HepG2 (cell line): ENCODE results near the gene CCT7. TPM values are rescaled to one million over a fixed set of nuclear protein-coding genes. Genes with fewer than 3 reads are reported as not detected.

ENCODE experiments used
- CCAR2 ChIP-seq: fragments of 200-400 bp; formaldehyde crosslinking; optimal IDR thresholded peaks from 2 replicates; pipeline ENCODE3; 2018; ENCODE audit warnings: low read depth, mild to moderate bottlenecking, low read length, moderate library complexity
- HMGA1 ChIP-seq: sonication (generic); formaldehyde crosslinking; conservative IDR thresholded peaks from 2 replicates; pipeline ENCODE4 v1.4.0; 2020; ENCODE audit warnings: missing genetic modification reagents
- HMGXB3 ChIP-seq: sonication (generic); formaldehyde crosslinking; IDR thresholded peaks from 2 replicates; pipeline ENCODE4 v1.4.0; 2020; ENCODE audit warnings: missing genetic modification reagents, borderline replicate concordance
- MTA1 ChIP-seq: sonication (generic); formaldehyde crosslinking; IDR thresholded peaks from 2 replicates; pipeline ENCODE4 v1.4.0; 2020; ENCODE audit warnings: missing genetic modification reagents, mild to moderate bottlenecking, borderline replicate concordance
- NR2F2 ChIP-seq: IDR thresholded peaks from 2 replicates; pipeline ENCODE4 v1.6.1; 2012; ENCODE audit warnings: low read depth, inconsistent platforms, borderline replicate concordance
- POLR2AphosphoS5 ChIP-seq: IDR thresholded peaks from 2 replicates; pipeline ENCODE4 v1.6.1; 2012; ENCODE audit warnings: low read depth, low read length
- SIN3A ChIP-seq: IDR thresholded peaks from 2 replicates; pipeline ENCODE4 v1.6.1; 2011; ENCODE audit warnings: low read depth, mild to moderate bottlenecking, control low read depth, low read length, borderline replicate concordance
- SMAD3 ChIP-seq: sonication (generic); formaldehyde crosslinking; IDR thresholded peaks from 2 replicates; pipeline ENCODE4 v1.4.0; 2020; ENCODE audit warnings: missing genetic modification reagents
- SRSF4 ChIP-seq: fragments of 200-400 bp; formaldehyde crosslinking; IDR thresholded peaks from one replicate; pipeline ENCODE4 v1.6.1; 2018; ENCODE audit warnings: mild to moderate bottlenecking, low read depth, low read length, moderate library complexity; ENCODE audit not compliant: poor library complexity, severe bottlenecking
- TCF7L2 ChIP-seq: IDR thresholded peaks from 2 replicates; pipeline ENCODE4 v1.6.1; 2011; ENCODE audit warnings: mild to moderate bottlenecking, low read depth, low read length, moderate library complexity
- YEATS4 ChIP-seq: sonication (generic); formaldehyde crosslinking; IDR thresholded peaks from 2 replicates; pipeline ENCODE4 v1.4.0; 2020; ENCODE audit warnings: missing genetic modification reagents, borderline replicate concordance
- ZBTB37 ChIP-seq: sonication (generic); formaldehyde crosslinking; IDR thresholded peaks from 2 replicates; pipeline ENCODE4 v1.4.0; 2020; ENCODE audit warnings: mild to moderate bottlenecking, missing genetic modification reagents
- ZNF12 ChIP-seq: sonication (generic); formaldehyde crosslinking; IDR thresholded peaks from 2 replicates; pipeline ENCODE4 v1.5.0; 2020; ENCODE audit warnings: missing genetic modification reagents
- ZNF33A ChIP-seq: sonication (generic); formaldehyde crosslinking; IDR thresholded peaks from 2 replicates; pipeline ENCODE4 v1.5.1; 2020; ENCODE audit warnings: missing genetic modification reagents, mild to moderate bottlenecking, moderate library complexity, borderline replicate concordance
- ZNF619 ChIP-seq: sonication (generic); formaldehyde crosslinking; IDR thresholded peaks from 2 replicates; pipeline ENCODE4 v1.4.0; 2020; ENCODE audit warnings: mild to moderate bottlenecking, missing genetic modification reagents
- polyA plus RNA-seq, 8 experiments: library from polyadenylated mRNA; depleted of rRNA in 3 of 8; stranded (reverse) in 7 of 8; unstranded in 1 of 8; fragments of >200 nt; fragmentation: Illumina TruSeq in 4 of 8; extraction: Trizol in 4 of 8; gene quantifications; 2 replicates each; pipeline versions ENCODE4 v1.2.1 to v1.2.3, GENCODE V29; 2011 to 2016; ENCODE audit warnings: low read depth in 4 of 8, missing spikeins in 1 of 8, mixed read lengths in 1 of 8; ENCODE audit not compliant: insufficient read depth in 1 of 8
- total RNA-seq, 5 experiments: library from RNA; depleted of rRNA; stranded (reverse); fragments of >200 nt; fragmentation: Illumina TruSeq; extraction: Trizol; gene quantifications; 2 replicates each; pipeline ENCODE4 v1.2.3, GENCODE V29; 2016; ENCODE audit warnings: low read depth in 1 of 5
- TF ChIP-seq, protein P1 (sequence below): sonication (generic); formaldehyde crosslinking; IDR thresholded peaks from 2 replicates; pipeline ENCODE4 v1.4.0; 2020; ENCODE audit warnings: missing genetic modification reagents
- TF ChIP-seq, protein P2 (sequence below): sonication (generic); formaldehyde crosslinking; conservative IDR thresholded peaks from 2 replicates; pipeline ENCODE4 v1.8.0; 2022; ENCODE audit warnings: low read depth, missing genetic modification reagents
- TF ChIP-seq, protein P3 (sequence below): sonication (generic); IDR thresholded peaks from 2 replicates; pipeline ENCODE4 v1.6.1; 2016; ENCODE audit warnings: low read depth, borderline replicate concordance

The CCT7 gene
- total and polyA plus RNA-seq, 2 of the 13 experiments (the other 11 are each of a cell fraction or from before 2014, with no cell fraction given) = 347 to 517 TPM

- TF ChIP-seq ZNF33A (CRISPR knock-in tag) (no peak; the same call in 1 of the 2 replicates), MTA1 (CRISPR knock-in tag) (peak; percentile 61; the same call in 1 of the 2 replicates), ZNF12 (CRISPR knock-in tag) (peak; percentile 77), TCF7L2 (no peak), CCAR2 (peak; percentile 23), HMGXB3 (peak; percentile 47; the same call in 1 of the 2 replicates), NR2F2 (no peak; the same call in 1 of the 2 replicates), HMGA1 (CRISPR knock-in tag) (no peak), SIN3A (peak; percentile 96), SMAD3 (peak; percentile 89; the same call in 1 of the 2 replicates), YEATS4 (CRISPR knock-in tag) (peak; percentile 98), ZNF619 (CRISPR knock-in tag) (0 out of 2 replicates have a peak, but pooled peaks have one; percentile 83), POLR2AphosphoS5 (peak; percentile 98), ZBTB37 (CRISPR knock-in tag) (no peak), SRSF4 (no peak)
- TF ChIP-seq, protein P1, sequence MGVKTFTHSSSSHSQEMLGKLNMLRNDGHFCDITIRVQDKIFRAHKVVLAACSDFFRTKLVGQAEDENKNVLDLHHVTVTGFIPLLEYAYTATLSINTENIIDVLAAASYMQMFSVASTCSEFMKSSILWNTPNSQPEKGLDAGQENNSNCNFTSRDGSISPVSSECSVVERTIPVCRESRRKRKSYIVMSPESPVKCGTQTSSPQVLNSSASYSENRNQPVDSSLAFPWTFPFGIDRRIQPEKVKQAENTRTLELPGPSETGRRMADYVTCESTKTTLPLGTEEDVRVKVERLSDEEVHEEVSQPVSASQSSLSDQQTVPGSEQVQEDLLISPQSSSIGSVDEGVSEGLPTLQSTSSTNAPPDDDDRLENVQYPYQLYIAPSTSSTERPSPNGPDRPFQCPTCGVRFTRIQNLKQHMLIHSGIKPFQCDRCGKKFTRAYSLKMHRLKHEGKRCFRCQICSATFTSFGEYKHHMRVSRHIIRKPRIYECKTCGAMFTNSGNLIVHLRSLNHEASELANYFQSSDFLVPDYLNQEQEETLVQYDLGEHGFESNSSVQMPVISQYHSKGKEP (CRISPR knock-in tag) = no peak; the same call in 1 of the 2 replicates
- TF ChIP-seq, protein P2, sequence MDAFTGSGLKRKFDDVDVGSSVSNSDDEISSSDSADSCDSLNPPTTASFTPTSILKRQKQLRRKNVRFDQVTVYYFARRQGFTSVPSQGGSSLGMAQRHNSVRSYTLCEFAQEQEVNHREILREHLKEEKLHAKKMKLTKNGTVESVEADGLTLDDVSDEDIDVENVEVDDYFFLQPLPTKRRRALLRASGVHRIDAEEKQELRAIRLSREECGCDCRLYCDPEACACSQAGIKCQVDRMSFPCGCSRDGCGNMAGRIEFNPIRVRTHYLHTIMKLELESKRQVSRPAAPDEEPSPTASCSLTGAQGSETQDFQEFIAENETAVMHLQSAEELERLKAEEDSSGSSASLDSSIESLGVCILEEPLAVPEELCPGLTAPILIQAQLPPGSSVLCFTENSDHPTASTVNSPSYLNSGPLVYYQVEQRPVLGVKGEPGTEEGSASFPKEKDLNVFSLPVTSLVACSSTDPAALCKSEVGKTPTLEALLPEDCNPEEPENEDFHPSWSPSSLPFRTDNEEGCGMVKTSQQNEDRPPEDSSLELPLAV (CRISPR knock-in tag) = no peak
- TF ChIP-seq, protein P3, sequence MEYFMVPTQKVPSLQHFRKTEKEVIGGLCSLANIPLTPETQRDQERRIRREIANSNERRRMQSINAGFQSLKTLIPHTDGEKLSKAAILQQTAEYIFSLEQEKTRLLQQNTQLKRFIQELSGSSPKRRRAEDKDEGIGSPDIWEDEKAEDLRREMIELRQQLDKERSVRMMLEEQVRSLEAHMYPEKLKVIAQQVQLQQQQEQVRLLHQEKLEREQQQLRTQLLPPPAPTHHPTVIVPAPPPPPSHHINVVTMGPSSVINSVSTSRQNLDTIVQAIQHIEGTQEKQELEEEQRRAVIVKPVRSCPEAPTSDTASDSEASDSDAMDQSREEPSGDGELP = peak; percentile 68; the same call in 1 of the 2 replicates
Observed at GRCh38 chr2:73233932-73234832, at the start of gene CCT7 (continued).
